OCI-LY3 (cell line): ENCODE data around the gene ASAP2.

Experiments used
- H2AFZ ChIP-seq: fragments of 200-600, 300-600 bp; shearing (Covaris generic); 2 replicates; pipeline ENCODE4 v1.6.0; 2014; ENCODE audit warnings: antibody characterized with exemption, low read depth, low read length
- H3K27ac ChIP-seq: fragments of 200-600, 300-600 bp; sonication (generic); 2 replicates; pipeline ENCODE4 v1.5.1; 2014; ENCODE audit warnings: mild to moderate bottlenecking, low read length, moderate library complexity, mixed read lengths
- H3K27me3 ChIP-seq: fragments of 200-600, 300-600 bp; sonication (generic); 2 replicates; pipeline ENCODE4 v1.6.1; 2014; ENCODE audit warnings: low read depth, low read length, mixed read lengths
- H3K36me3 ChIP-seq: fragments of 200-600, 300-600 bp; sonication (generic); replicated peaks from 2 replicates; pipeline ENCODE3; 2014; ENCODE audit warnings: low read depth, low read length, mixed read lengths
- H3K4me1 ChIP-seq: fragments of 300-600, 200-600 bp; sonication (generic); 2 replicates; pipeline ENCODE4 v1.6.1; 2014; ENCODE audit warnings: low read length, mixed read lengths
- H3K4me2 ChIP-seq: fragments of 200-600, 300-600 bp; sonication (generic); 2 replicates; pipeline ENCODE4 v1.6.1; 2014; ENCODE audit warnings: low read length, mixed read lengths
- H3K4me3 ChIP-seq: fragments of 300-600, 200-600 bp; sonication (generic); 2 replicates; pipeline ENCODE4 v1.5.1; 2014; ENCODE audit warnings: antibody characterized with exemption, mild to moderate bottlenecking, low read length, moderate library complexity
- H3K79me2 ChIP-seq: fragments of 300-600, 200-600 bp; shearing (Covaris generic); 2 replicates; pipeline ENCODE4 v1.6.1; 2014; ENCODE audit warnings: mild to moderate bottlenecking, low read length, mixed read lengths
- H3K9ac ChIP-seq: fragments of 300-600, 200-600 bp; shearing (Covaris generic); 2 replicates; pipeline ENCODE4 v1.6.0; 2014; ENCODE audit warnings: mild to moderate bottlenecking, low read length, moderate library complexity
- H3K9me3 ChIP-seq: fragments of 200-600, 300-600 bp; shearing (Covaris generic); 2 replicates; pipeline ENCODE4 v1.6.1; 2014; ENCODE audit warnings: low read length, mixed read lengths; ENCODE audit not compliant: insufficient read depth
- H4K20me1 ChIP-seq: fragments of 200-600, 300-600 bp; sonication (generic); 2 replicates; pipeline ENCODE4 v1.6.1; 2016; ENCODE audit warnings: low read length, mixed read lengths; ENCODE audit not compliant: insufficient read depth
- EZH2phosphoT487 ChIP-seq: fragments of 200-600 bp; shearing (Covaris generic); IDR thresholded peaks from 2 replicates; pipeline ENCODE4 v1.6.1; 2018; ENCODE audit warnings: antibody characterized with exemption, mixed run types, low read depth
- TF ChIP-seq, protein P1 (sequence below): fragments of 200-600, 300-600 bp; sonication (generic); IDR thresholded peaks from 2 replicates; pipeline ENCODE4 v1.5.1; 2014; ENCODE audit warnings: antibody characterized with exemption, low read length, low read depth

ASAP2 gene

DNA sequence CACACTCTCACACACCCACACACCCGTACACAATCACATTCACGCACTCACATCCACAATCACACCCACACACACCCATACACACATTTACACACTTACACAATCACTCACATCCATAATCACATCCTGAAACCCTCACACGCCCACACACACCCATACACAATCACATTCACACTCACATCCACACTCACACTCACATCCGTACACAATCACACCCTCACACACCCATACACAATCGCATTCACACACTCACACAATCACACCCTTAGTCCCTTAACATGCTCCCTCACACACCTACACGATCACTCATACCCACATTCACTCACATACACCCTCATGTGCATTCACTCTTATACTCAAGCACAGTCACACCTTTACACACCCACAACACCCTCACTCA, 110.9 kb downstream of the ASAP2 start:
- Histone ChIP-seq H3K4me3 (no peak overlapping the region), H4K20me1 (no peaks in the 10 kb centered on the region), H3K9ac (no peak overlapping the region), H3K4me1 (peaks cover 5% of the 10 kb centered on the region), H2AFZ (no peak overlapping the region), H3K9me3 (no peaks in the 10 kb centered on the region), H3K36me3 (no peaks in the 10 kb centered on the region), H3K4me2 (no peak overlapping the region), H3K27ac (no peak overlapping the region), H3K79me2 (no peaks in the 10 kb centered on the region), H3K27me3 (peaks cover 20% of the 10 kb centered on the region)
- TF ChIP-seq, protein P1, sequence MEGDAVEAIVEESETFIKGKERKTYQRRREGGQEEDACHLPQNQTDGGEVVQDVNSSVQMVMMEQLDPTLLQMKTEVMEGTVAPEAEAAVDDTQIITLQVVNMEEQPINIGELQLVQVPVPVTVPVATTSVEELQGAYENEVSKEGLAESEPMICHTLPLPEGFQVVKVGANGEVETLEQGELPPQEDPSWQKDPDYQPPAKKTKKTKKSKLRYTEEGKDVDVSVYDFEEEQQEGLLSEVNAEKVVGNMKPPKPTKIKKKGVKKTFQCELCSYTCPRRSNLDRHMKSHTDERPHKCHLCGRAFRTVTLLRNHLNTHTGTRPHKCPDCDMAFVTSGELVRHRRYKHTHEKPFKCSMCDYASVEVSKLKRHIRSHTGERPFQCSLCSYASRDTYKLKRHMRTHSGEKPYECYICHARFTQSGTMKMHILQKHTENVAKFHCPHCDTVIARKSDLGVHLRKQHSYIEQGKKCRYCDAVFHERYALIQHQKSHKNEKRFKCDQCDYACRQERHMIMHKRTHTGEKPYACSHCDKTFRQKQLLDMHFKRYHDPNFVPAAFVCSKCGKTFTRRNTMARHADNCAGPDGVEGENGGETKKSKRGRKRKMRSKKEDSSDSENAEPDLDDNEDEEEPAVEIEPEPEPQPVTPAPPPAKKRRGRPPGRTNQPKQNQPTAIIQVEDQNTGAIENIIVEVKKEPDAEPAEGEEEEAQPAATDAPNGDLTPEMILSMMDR = no peak
- TF ChIP-seq EZH2phosphoT487 = no peak

DNA sequence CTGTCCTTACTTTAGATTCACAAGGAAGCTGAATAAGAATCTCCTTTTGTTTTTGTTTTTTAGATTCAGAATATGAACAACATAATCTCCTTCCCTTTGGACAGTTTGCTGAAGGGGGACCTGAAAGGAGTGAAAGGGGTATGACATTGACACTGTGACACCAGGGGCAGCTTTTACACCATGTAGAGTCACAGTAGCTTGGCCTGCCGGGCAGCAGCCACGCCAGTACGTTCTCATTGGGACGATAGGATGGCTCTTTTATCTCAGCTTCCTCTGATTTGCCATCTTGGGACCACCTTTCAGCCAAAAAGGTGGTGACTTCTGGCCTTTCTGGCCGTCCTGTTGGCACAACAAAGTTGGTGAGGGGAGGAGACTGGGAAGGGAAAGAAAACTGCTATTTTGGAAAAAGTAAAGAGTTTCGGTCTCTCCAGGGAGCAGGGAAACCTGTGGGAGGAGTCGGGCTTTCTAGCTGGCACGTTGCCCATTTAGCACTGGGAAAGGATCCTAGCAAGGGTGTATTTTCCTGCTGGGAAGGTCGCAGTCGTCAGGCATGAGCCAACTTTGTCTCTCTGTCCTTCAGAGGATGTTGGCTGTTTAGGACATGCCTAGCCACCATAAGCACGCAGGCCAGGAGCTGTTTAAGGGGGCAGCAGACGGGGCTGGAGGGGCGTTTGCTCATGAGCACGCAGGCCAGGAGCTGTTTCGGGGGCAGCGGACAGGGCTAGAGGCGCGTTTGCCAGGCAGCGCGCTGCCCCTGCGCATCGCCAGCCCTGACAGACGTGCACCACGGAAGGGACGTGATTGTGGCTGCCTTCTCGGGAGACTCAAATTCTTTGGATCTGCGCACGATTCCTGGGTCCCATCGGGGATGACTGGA, 112.1 kb downstream of the ASAP2 start:
- no peak overlapping the region for H3K4me3 ChIP-seq
- H3K4me2 ChIP-seq = no peak overlapping the region
- no peaks in the 10 kb centered on the region for H3K79me2 ChIP-seq
- H4K20me1 ChIP-seq = no peaks in the 10 kb centered on the region
- H3K4me1 ChIP-seq = peaks cover 5% of the 10 kb centered on the region
- H3K27me3 ChIP-seq = peaks cover 29% of the 10 kb centered on the region
- no peaks in the 10 kb centered on the region for H3K36me3 ChIP-seq
- H3K27ac ChIP-seq = no peak overlapping the region
- no peak overlapping the region for H2AFZ ChIP-seq
- no peak for TF ChIP-seq EZH2phosphoT487
- TF ChIP-seq, protein P1 = no peak
- H3K9me3 ChIP-seq = no peaks in the 10 kb centered on the region
- no peak overlapping the region for H3K9ac ChIP-seq

DNA sequence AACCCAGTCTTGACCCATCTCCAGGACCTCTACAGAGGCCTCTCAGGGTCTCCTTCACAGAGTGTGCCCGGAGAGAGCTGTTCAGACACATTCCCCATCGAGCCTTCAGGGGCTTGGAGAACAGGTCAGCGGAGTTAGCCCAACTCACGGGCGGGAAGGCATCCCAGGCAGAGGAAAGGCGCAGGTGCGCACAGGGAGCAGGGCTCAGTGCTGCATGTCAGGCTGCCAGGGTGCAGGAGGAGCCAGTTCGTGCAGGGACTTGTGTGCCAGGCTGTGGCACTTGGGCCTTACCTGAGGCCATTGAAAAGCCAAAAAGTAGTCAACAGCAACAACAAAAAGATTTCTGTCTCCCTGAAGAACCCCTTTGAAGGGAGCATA, 112.7 kb downstream of the ASAP2 start:
- H3K79me2 ChIP-seq = no peaks in the 10 kb centered on the region

GRCh38 chr2:9322576-9322975, 116.0 kb downstream of the ASAP2 start:
- H4K20me1 ChIP-seq = no peaks in the 10 kb centered on the region
- no peaks in the 10 kb centered on the region for H3K36me3 ChIP-seq
- peaks cover 45% of the 10 kb centered on the region for H3K27me3 ChIP-seq
- H3K9me3 ChIP-seq = no peaks in the 10 kb centered on the region
- H3K79me2 ChIP-seq = no peaks in the 10 kb centered on the region
- peaks cover 5% of the 10 kb centered on the region for H3K4me1 ChIP-seq
- H2AFZ ChIP-seq = no peak overlapping the region
- no peak overlapping the region for H3K27ac ChIP-seq
- no peak overlapping the region for H3K9ac ChIP-seq
- no peak overlapping the region for H3K4me2 ChIP-seq
- TF ChIP-seq EZH2phosphoT487 = no peak
- TF ChIP-seq, protein P1 = no peak
- no peak overlapping the region for H3K4me3 ChIP-seq

More for the DNA sequence above, 112.7 kb downstream of the ASAP2 start:
- Histone ChIP-seq H3K4me2 (no peak overlapping the region), H2AFZ (no peak overlapping the region), H3K9ac (no peak overlapping the region), H3K4me1 (peaks cover 5% of the 10 kb centered on the region), H4K20me1 (no peaks in the 10 kb centered on the region), H3K4me3 (no peak overlapping the region), H3K9me3 (no peaks in the 10 kb centered on the region), H3K27ac (no peak overlapping the region), H3K27me3 (peaks cover 32% of the 10 kb centered on the region), H3K36me3 (no peaks in the 10 kb centered on the region)
- TF ChIP-seq EZH2phosphoT487 = no peak
- TF ChIP-seq, protein P1 = no peak
